ENCODE measurements around the gene TNFSF15.
"Not testable (repeated sequence)": the region's sequence is repeated elsewhere in the genome, so short reads cannot be mapped to it uniquely, and the experiment has no call there.

The TNFSF15 gene

GRCh38 chr9:114754581-114754980, 51.3 kb downstream of the TNFSF15 start:
- DNase-seq (ENCODE audit: low read depth in 2 of 2) = no peak

- no peak for DNase-seq (ENCODE audit: low read depth in 2 of 2)
Observed at GRCh38 chr9:114746591-114747346, 59.1 kb downstream of the TNFSF15 start.

- DNase-seq (ENCODE audit: low read depth in 2 of 2) = no peak
Observed at GRCh38 chr9:114745879-114746550, 59.8 kb downstream of the TNFSF15 start.

- DNase-seq (ENCODE audit: low read depth in 2 of 2) = no peak
Observed at GRCh38 chr9:114745108-114745848, 60.6 kb downstream of the TNFSF15 start.

- DNase-seq (ENCODE audit: low read depth in 2 of 2) = no peak
Observed at GRCh38 chr9:114743446-114743845, 62.4 kb downstream of the TNFSF15 start.

- no peak for DNase-seq (ENCODE audit: low read depth in 2 of 2)
Observed at GRCh38 chr9:114742947-114743346, 62.9 kb downstream of the TNFSF15 start.

- not testable (repeated sequence) for DNase-seq (ENCODE audit: low read depth in 2 of 2)
Observed at GRCh38 chr9:114741521-114741920, 64.3 kb downstream of the TNFSF15 start.

GRCh38 chr9:114738581-114739316, 67.1 kb downstream of the TNFSF15 start:
- peak; percentile 53 to 63 for DNase-seq (ENCODE audit: low read depth in 2 of 2)

GRCh38 chr9:114737847-114738246, 68.0 kb downstream of the TNFSF15 start:
- no peak for DNase-seq (ENCODE audit: low read depth in 2 of 2)

GRCh38 chr9:114737118-114737517, 68.7 kb downstream of the TNFSF15 start:
- DNase-seq (ENCODE audit: low read depth in 2 of 2) = no peak

GRCh38 chr9:114735704-114736103, 70.1 kb downstream of the TNFSF15 start:
- no peak for DNase-seq (ENCODE audit: low read depth in 2 of 2)

GRCh38 chr9:114735139-114735538, 70.7 kb downstream of the TNFSF15 start:
- not testable (repeated sequence) for DNase-seq (ENCODE audit: low read depth in 2 of 2)

All from activated CD8-positive, alpha-beta memory T cell treated with anti-CD3 and anti-CD28 coated beads for 4 hours (primary cell).